DND-41 (cell line): Measurements from ENCODE around the gene LGR6.
"Not testable (repeated sequence)": the region's sequence is repeated elsewhere in the genome, so short reads cannot be mapped to it uniquely, and the experiment has no call there.

Experiments
- ATAC-seq: fragments of 200-7000 bp; cut with Tn5 transposase; 3 replicates; pipeline ENCODE4 v1.9.1; 2021; ENCODE audit warnings: low read depth; ENCODE audit not compliant: insufficient read depth
- DNase-seq: peaks from one replicate; pipeline ENCODE4 v3.0.0-alpha.2; 2020
- H2AFZ ChIP-seq: 2 replicates; pipeline ENCODE4 v1.6.0; 2012; ENCODE audit warnings: low read depth, low read length
- H3K27ac ChIP-seq: 2 replicates; pipeline ENCODE4 v1.5.1; 2012; ENCODE audit warnings: low read length, inconsistent platforms
- H3K27me3 ChIP-seq: fragments of 200-600 bp; sonication (generic); 2 replicates; pipeline ENCODE4 v1.6.0; 2012; ENCODE audit warnings: low read length, mild to moderate bottlenecking, inconsistent platforms; ENCODE audit not compliant: insufficient read depth, poor library complexity
- H3K36me3 ChIP-seq: 2 replicates; pipeline ENCODE4 v1.5.1; 2012; ENCODE audit warnings: low read length, inconsistent platforms; ENCODE audit not compliant: insufficient read depth
- H3K4me1 ChIP-seq: 2 replicates; pipeline ENCODE4 v1.5.1; 2012; ENCODE audit warnings: mild to moderate bottlenecking, low read length; ENCODE audit not compliant: insufficient read depth
- H3K4me2 ChIP-seq: 2 replicates; pipeline ENCODE4 v1.6.0; 2012; ENCODE audit warnings: mild to moderate bottlenecking, moderate library complexity, low read length, inconsistent platforms; ENCODE audit not compliant: insufficient read depth
- H3K4me3 ChIP-seq, 2 experiments: fragments of 200-600 bp in 1 of 2; shearing (Covaris generic) in 1 of 2; 2 replicates each; pipeline ENCODE4 v1.5.1; 2012 to 2016; ENCODE audit warnings: inconsistent platforms in 2 of 2, low read length in 2 of 2, mild to moderate bottlenecking in 2 of 2, low read depth in 1 of 2, moderate library complexity in 1 of 2
- H3K79me2 ChIP-seq: 2 replicates; pipeline ENCODE4 v1.6.0; 2012; ENCODE audit warnings: low read length, inconsistent platforms; ENCODE audit not compliant: insufficient read depth
- H3K9ac ChIP-seq: 2 replicates; pipeline ENCODE4 v1.6.0; 2012; ENCODE audit warnings: low read depth, mild to moderate bottlenecking, inconsistent platforms, low read length, moderate library complexity
- H3K9me3 ChIP-seq: 2 replicates; pipeline ENCODE4 v1.5.1; 2012; ENCODE audit warnings: low read length, moderate library complexity, mild to moderate bottlenecking, inconsistent platforms; ENCODE audit not compliant: insufficient read depth, severe bottlenecking
- H4K20me1 ChIP-seq: 2 replicates; pipeline ENCODE4 v1.6.0; 2012; ENCODE audit warnings: low read length; ENCODE audit not compliant: insufficient read depth
- CTCF ChIP-seq: IDR thresholded peaks from 2 replicates; pipeline ENCODE4 v1.5.1; 2012; ENCODE audit warnings: borderline replicate concordance, low read length, moderate library complexity, mild to moderate bottlenecking; ENCODE audit not compliant: poor library complexity, severe bottlenecking; ENCODE audit errors: extremely low read depth
- EZH2 ChIP-seq: IDR thresholded peaks from 3 replicates; pipeline ENCODE4 v1.6.1; 2012; ENCODE audit warnings: borderline replicate concordance, low read depth, mild to moderate bottlenecking, moderate library complexity, low read length, inconsistent platforms; ENCODE audit not compliant: severe bottlenecking

The LGR6 gene

GRCh38 chr1:202179828-202180750 is 13.5 kb upstream of the LGR6 start:
- no peak for DNase-seq
- ATAC-seq = no peak
- Histone ChIP-seq H3K4me3 (no peak overlapping the region), H3K9me3 (no peaks in the 10 kb centered on the region), H3K4me2 (no peak overlapping the region), H3K36me3 (no peaks in the 10 kb centered on the region), H2AFZ (no peak overlapping the region), H4K20me1 (peaks cover 3% of the 10 kb centered on the region; the same call in 1 of the 2 replicates), H3K79me2 (no peaks in the 10 kb centered on the region), H3K4me1 (0 out of 2 replicates have a peak, but pooled peaks cover 2% of the 10 kb centered on the region), H3K9ac (no peak overlapping the region), H3K27me3 (no peaks in the 10 kb centered on the region), H3K27ac (no peak overlapping the region)
- TF ChIP-seq EZH2 (no peak), CTCF (no peak)

GRCh38 chr1:202180751-202181139 is 12.9 kb upstream of the LGR6 start:
- not testable (repeated sequence) for H3K27ac ChIP-seq, H3K27me3 ChIP-seq, H3K4me2 ChIP-seq, H3K4me3 ChIP-seq, H3K4me1 ChIP-seq, H3K9ac ChIP-seq, H2AFZ ChIP-seq, H3K9me3 ChIP-seq, DNase-seq, H3K36me3 ChIP-seq, H3K79me2 ChIP-seq, H4K20me1 ChIP-seq, ATAC-seq

GRCh38 chr1:202181586-202181985 is 12.0 kb upstream of the LGR6 start:
- H3K4me1 ChIP-seq = 0 out of 2 replicates have a peak, but pooled peaks cover 2% of the 10 kb centered on the region
- no peak overlapping the region for H2AFZ ChIP-seq
- TF ChIP-seq EZH2 (no peak), CTCF (no peak)
- H3K27ac ChIP-seq = no peak overlapping the region
- no peaks in the 10 kb centered on the region for H3K27me3 ChIP-seq
- no peak for DNase-seq
- H3K79me2 ChIP-seq = no peaks in the 10 kb centered on the region
- no peak overlapping the region for H3K4me2 ChIP-seq
- H4K20me1 ChIP-seq = peaks cover 3% of the 10 kb centered on the region; the same call in 1 of the 2 replicates
- no peaks in the 10 kb centered on the region for H3K36me3 ChIP-seq
- no peak for ATAC-seq
- H3K9me3 ChIP-seq = no peaks in the 10 kb centered on the region
- no peak overlapping the region for H3K9ac ChIP-seq
- H3K4me3 ChIP-seq = no peak overlapping the region
